HL-60 (cell line): ENCODE measurements around the gene DTD1.

ENCODE experiments used
- POLR2AphosphoS5 ChIP-seq: IDR thresholded peaks from 2 replicates; pipeline ENCODE4 v1.6.1; 2012; ENCODE audit warnings: low read depth
- TF ChIP-seq, protein P1 (sequence below): IDR thresholded peaks from one replicate; pipeline ENCODE4 v1.5.1; 2011; ENCODE audit warnings: low read length, control low read depth, inconsistent platforms; ENCODE audit not compliant: insufficient read depth

DNA sequence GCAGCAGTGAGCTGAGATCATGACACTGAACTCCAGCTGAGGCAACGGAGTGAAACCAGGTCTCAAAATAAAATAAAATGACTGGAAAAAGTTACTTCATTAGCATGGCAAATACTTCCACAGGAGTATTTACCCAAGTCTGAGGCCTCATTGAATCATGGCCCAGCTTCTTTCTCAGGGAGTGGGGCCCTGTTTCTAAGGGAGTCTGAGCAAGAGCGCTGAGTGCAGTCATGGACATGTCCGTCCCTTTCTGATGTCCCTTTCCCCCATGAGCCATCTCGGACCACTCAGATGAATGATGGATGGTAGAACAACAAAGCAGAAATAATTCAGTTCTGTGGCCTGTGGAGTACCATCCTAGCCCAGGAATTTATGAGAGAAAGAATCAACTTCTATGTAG is 7.8 kb upstream of the DTD1 start:
- no peak for TF ChIP-seq POLR2AphosphoS5
- TF ChIP-seq, protein P1, sequence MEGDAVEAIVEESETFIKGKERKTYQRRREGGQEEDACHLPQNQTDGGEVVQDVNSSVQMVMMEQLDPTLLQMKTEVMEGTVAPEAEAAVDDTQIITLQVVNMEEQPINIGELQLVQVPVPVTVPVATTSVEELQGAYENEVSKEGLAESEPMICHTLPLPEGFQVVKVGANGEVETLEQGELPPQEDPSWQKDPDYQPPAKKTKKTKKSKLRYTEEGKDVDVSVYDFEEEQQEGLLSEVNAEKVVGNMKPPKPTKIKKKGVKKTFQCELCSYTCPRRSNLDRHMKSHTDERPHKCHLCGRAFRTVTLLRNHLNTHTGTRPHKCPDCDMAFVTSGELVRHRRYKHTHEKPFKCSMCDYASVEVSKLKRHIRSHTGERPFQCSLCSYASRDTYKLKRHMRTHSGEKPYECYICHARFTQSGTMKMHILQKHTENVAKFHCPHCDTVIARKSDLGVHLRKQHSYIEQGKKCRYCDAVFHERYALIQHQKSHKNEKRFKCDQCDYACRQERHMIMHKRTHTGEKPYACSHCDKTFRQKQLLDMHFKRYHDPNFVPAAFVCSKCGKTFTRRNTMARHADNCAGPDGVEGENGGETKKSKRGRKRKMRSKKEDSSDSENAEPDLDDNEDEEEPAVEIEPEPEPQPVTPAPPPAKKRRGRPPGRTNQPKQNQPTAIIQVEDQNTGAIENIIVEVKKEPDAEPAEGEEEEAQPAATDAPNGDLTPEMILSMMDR: no peak
